Measurements from ENCODE around the gene SOX13.

GRCh38 chr1:204087181-204087892 is 14.4 kb downstream of the SOX13 start:
- TF ChIP-seq ZNF76 (CRISPR knock-in tag; IDR thresholded peaks at IDR 0.05; ENCODE audit: borderline replicate concordance) = no peak
- TF ChIP-seq SP2 (IDR thresholded peaks at IDR 0.05; ENCODE audit: extremely low read depth, low read depth, low read length, poor library complexity, severe bottlenecking) = no peak
- no peak for TF ChIP-seq NR2C1 (IDR thresholded peaks at IDR 0.05)
- no peak for TF ChIP-seq NR2C1 (tag; IDR thresholded peaks at IDR 0.05)
